Measurements from ENCODE around the gene GAPVD1.
"Not testable (repeated sequence)": the region's sequence is repeated elsewhere in the genome, so short reads cannot be mapped to it uniquely, and the experiment has no call there.

Gene GAPVD1

GRCh38 chr9:125254231-125254630 lies 7.4 kb upstream of the GAPVD1 start:
- DNase-seq, result no peak

DNA sequence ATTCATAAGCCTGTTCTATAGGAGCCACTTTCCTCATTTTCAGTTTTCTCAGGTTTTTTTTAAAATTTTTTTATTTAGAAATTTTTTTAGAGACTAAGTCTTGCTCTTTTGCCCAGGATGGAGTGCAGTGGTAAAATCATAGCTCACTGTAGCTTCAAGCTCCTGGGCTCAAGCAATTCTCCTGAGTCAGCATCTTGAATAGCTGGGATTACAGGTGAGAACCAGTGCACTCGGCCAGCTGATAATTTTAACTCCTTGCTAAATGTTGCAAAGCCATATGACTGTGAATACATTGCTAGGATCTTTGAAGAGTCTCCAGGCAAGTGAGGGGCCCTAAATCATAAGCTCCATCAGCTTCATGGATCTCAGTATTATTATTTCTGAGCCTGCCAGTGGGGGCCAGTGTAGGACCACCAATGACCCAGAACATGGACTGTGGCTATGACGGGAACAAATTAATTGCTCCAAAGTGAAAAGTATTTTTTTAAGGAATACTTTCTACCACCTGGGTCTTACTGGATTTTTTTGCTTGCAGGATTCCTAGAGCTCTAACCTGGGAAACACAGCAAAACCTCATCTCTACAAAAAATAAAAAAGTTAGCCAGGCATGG lies 5.7 kb upstream of the GAPVD1 start:
- no peak for DNase-seq

GRCh38 chr9:125258160-125258785 lies 3.4 kb upstream of the GAPVD1 start:
- DNase-seq, result no peak

DNA sequence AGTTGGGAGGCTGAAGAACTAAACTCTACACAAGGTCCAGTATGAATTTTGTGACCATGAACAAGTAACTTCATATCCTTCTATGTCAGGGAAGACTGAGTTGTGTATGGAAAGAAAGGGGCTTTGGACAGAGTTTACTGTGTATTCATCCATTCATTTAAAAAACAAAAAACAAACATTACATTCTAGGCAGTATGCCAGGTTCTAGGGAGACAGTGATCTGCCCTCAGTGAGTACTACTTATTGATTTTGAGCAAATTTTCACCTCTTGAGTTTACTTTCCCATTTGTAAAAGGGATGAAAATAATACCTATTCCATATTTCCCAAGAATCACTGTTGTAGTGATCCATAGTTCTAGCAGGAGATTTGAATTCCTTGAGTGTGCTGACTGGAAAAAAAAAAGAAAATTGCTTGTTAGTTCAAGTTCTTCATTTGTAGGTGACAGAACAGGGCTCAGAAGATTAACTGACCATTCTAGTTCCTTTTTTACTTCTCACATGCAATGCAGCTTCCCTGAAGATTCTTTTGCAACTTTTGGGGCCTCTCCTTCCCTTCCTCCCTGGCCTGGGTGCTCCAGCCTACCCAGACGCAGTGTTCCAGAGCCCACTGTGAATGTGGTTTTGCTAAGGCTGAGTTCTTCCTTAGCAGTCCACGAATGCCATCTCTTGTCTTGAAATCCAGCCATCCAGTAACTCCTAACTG lies 2.6 kb upstream of the GAPVD1 start:
- DNase-seq, result peak; percentile 47

DNA sequence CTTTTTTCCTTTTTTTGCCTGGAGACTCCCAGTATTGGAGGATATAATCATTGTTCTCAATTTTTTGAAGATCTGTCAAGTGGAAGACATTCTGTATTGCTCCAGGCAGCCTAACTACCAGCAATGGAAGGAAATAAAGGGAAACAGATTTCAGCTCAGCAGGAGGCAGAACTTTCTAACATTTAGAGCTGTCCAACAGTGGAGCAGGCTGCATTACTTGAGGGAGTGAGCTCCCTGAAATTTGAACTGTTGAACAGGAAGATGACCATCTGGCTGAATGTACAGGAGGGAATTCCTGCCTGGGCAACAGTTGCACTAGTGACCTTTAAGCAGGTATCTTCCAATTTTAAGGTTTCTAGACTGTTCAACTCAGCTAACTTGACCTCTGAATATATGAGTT lies 1.1 kb upstream of the GAPVD1 start:
- no peak for DNase-seq

GRCh38 chr9:125262294-125262991 lies 817 bp downstream of the GAPVD1 start:
- no peak for DNase-seq

GRCh38 chr9:125264068-125264467 lies 2.4 kb downstream of the GAPVD1 start:
- not testable (repeated sequence) for DNase-seq

DNA sequence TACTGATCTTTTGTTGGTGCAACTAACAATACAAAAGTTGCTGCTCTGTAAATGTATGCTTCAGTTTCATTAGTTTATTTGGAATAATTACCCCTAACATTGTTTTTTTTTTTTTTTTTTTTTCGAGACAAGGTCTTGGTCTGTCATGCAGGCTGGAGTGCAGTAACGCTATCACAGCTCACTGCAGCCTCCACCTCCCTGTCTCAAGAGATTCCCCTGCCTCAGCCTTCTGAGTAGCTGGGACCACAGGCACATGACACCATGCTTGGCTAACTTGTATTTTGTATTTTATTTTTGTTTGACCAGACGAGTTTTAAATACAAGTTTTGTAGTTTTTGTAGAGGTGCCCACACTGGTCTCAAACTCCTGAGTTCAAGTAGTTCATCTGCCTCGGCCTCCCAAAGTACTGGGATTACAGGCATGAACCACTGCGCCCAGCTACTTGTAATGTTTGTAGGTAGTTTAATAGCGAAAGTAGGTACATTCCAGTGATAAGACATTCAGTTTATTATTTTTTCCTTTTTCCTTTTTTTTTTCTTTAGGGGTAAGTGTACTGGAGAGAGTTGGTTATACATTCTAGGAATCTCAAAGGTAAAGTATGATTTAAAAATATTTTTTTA lies 6.9 kb downstream of the GAPVD1 start:
- no peak for DNase-seq

GRCh38 chr9:125269014-125269397 lies 7.4 kb downstream of the GAPVD1 start:
- no peak for DNase-seq

GRCh38 chr9:125271081-125271480 lies 9.5 kb downstream of the GAPVD1 start:
- DNase-seq, result no peak

GRCh38 chr9:125272697-125273096 lies 11.1 kb downstream of the GAPVD1 start:
- no peak for DNase-seq

GRCh38 chr9:125276771-125277170 lies 15.1 kb downstream of the GAPVD1 start:
- DNase-seq, result no peak

GRCh38 chr9:125277411-125277810 lies 15.8 kb downstream of the GAPVD1 start:
- DNase-seq, result no peak

DNA sequence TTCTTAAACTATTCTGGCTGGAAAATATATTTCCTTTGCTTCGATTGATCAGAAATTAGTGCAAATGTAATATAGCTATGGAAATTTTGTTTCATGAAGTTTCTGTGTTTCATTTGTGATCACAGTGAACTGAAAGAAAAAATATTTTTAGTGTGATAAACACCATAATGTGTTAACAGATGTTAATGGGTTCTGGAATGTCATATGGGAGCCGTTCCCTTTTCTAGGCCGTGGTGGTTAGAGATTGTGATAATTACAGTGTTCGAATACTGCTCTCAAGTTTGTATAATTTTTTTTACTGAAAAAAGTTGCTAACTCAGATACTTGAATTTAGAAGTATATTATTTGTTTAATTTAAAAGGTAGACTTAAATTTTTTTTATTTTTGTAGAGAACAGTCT lies 19.3 kb downstream of the GAPVD1 start:
- no peak for DNase-seq

- DNase-seq, result no peak
Observed at GRCh38 chr9:125284855-125285254, 23.2 kb downstream of the GAPVD1 start.

DNA sequence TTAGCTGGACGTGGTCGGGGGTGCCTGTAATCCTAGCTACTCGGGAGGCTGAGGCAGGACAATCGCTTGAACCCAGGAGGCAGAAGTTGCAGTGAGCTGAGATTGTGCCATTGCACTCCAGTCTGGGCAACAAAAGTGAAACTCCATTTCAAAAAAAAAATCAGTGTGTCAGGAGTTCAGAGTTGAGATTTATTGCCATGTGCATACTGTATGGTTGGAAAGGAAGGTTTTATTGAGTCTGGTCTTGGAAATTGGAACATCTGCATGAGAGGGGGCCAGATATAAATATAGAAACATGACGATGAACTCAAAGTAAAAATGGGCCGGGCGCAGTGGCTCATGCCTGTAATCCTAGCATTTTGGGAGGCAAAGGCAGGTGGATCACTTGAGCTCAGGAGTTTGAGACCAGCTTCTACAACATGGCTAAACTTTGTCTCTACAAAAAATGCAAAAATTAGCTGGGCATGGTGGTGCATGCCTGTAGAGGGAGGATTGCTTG lies 25.4 kb downstream of the GAPVD1 start:
- not testable (repeated sequence) for DNase-seq

DNA sequence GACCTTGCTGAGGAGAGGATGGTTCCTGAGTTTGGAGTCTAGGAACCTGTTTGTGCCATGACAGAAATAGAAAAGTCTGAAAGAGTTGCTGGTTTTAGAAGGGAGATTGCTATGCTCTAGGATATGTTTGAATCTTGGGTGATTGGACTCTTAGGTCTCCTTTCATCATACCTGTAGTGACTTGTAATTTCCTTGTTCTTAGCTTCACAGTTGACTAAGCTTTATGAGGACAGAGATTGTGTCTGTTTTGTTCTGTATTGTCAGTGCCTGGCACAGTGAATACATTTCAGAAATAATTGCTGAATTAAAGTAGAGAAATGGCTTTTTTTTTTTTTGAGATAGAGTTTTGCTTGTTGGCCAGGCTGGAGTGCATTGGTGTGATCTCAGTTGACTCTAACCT lies 31.5 kb downstream of the GAPVD1 start:
- DNase-seq, result no peak

GRCh38 chr9:125295657-125296056 lies 34.0 kb downstream of the GAPVD1 start:
- no peak for DNase-seq

GRCh38 chr9:125296843-125297372 lies 35.3 kb downstream of the GAPVD1 start:
- DNase-seq, result peak; percentile 95

GRCh38 chr9:125297917-125298316 lies 36.3 kb downstream of the GAPVD1 start:
- DNase-seq, result no peak

- no peak for DNase-seq
Observed at GRCh38 chr9:125302241-125302640, 40.6 kb downstream of the GAPVD1 start.

DNA sequence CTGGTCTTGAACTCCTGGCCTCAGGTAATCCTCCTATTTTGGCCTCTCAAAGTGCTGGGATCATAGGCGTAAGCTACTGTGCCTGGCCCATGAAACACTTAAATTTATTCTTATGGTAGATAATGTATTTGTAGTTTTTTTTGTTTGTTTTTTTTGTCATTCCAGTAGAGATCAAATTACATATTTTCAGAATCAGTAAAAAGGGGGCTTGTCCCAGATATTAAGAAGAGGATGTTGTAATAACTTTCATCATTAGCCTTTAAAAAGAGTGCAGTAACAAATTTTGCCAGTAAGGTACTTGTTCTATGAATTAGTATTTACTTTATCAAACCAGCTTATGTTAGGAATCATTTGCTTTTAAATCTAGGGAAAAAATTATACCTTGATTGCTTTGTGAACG lies 42.6 kb downstream of the GAPVD1 start:
- no peak for DNase-seq

GRCh38 chr9:125312411-125312810 lies 50.8 kb downstream of the GAPVD1 start:
- DNase-seq, result no peak
